SK-N-SH (cell line): ENCODE results near the gene SNAP91. TPM values are rescaled to one million over a fixed set of nuclear protein-coding genes. Genes with fewer than 3 reads are reported as not detected.

Source experiments
- CTCF ChIA-PET: fragments of 300-600, 350-600 bp; formaldehyde crosslinking; extraction: SDS; loops from one replicate; lab custom pipeline; 2021; lab: Yijun Ruan, JAX
- POLR2A ChIA-PET: fragments of 350-600 bp; sonication (Branson Sonifier 250); formaldehyde crosslinking; extraction: SDS; loops from one replicate; lab custom pipeline; 2020; ENCODE audit warnings: antibody characterized with exemption, inconsistent platforms; lab: Yijun Ruan, JAX
- DNase-seq: peaks from one replicate; pipeline ENCODE4 v3.0.0; 2012
- H2AFZ ChIP-seq: fragments of 200-600 bp; sonication (generic); 2 replicates; pipeline ENCODE4 v1.8.1; 2016; ENCODE audit warnings: antibody characterized with exemption, mild to moderate bottlenecking, low read depth
- H3F3A ChIP-seq: fragments of 200-600 bp; sonication (generic); replicated peaks from 2 replicates; pipeline ENCODE3; 2016; ENCODE audit warnings: antibody characterized with exemption, mild to moderate bottlenecking; ENCODE audit not compliant: insufficient read depth
- H3K27ac ChIP-seq, 2 experiments: fragments of 200-500 bp in 1 of 2; fragments of 200-600 bp in 1 of 2; sonication (Bioruptor generic) in 1 of 2; sonication (generic), shearing (Covaris generic) in 1 of 2; 2 replicates each; pipeline versions ENCODE4 v1.5.1 to v1.6.1; 2014 to 2016; ENCODE audit warnings: low read depth in 2 of 2, inconsistent platforms in 1 of 2, low read length in 1 of 2, mild to moderate bottlenecking in 1 of 2, mixed read lengths in 1 of 2
- H3K27me3 ChIP-seq: fragments of 200-600 bp; sonication (generic), shearing (Covaris generic); 2 replicates; pipeline ENCODE4 v1.6.1; 2016; ENCODE audit warnings: mixed run types; ENCODE audit not compliant: insufficient read depth
- H3K36me3 ChIP-seq, 2 experiments: fragments of 200-500 bp in 1 of 2; fragments of 200-600 bp in 1 of 2; sonication (Bioruptor generic) in 1 of 2; sonication (generic) in 1 of 2; replicated peaks in 1 of 2; 2 replicates each; pipeline versions ENCODE3 to v1.5.1; 2014 to 2016; ENCODE audit warnings: low read length in 1 of 2, mild to moderate bottlenecking in 1 of 2; ENCODE audit not compliant: insufficient read depth in 2 of 2, control insufficient read depth in 1 of 2
- H3K4me1 ChIP-seq, 2 experiments: fragments of 200-500 bp in 1 of 2; fragments of 200-600 bp in 1 of 2; sonication (Bioruptor generic) in 1 of 2; sonication (generic), shearing (Covaris generic) in 1 of 2; 2 replicates each; pipeline versions ENCODE4 v1.5.1 to v1.6.1; 2014 to 2016; ENCODE audit warnings: low read depth in 1 of 2, low read length in 1 of 2, mixed run types in 1 of 2; ENCODE audit not compliant: insufficient read depth in 2 of 2, control insufficient read depth in 1 of 2
- H3K4me2 ChIP-seq: fragments of 200-600 bp; sonication (generic), shearing (Covaris generic); 2 replicates; pipeline ENCODE4 v1.6.1; 2017; ENCODE audit warnings: mixed run types
- H3K4me3 ChIP-seq, 2 experiments: fragments of 200-500 bp in 1 of 2; fragments of 200-600 bp in 1 of 2; sonication (Bioruptor generic) in 1 of 2; sonication (generic), shearing (Covaris generic) in 1 of 2; 2 replicates each; pipeline versions ENCODE4 v1.5.1 to v1.8.1; 2014 to 2016; ENCODE audit warnings: low read depth in 2 of 2, inconsistent platforms in 1 of 2, low read length in 1 of 2, mild to moderate bottlenecking in 1 of 2, mixed read lengths in 1 of 2, moderate library complexity in 1 of 2
- H3K79me2 ChIP-seq: fragments of 200-600 bp; sonication (generic); 2 replicates; pipeline ENCODE4 v1.8.1; 2017; ENCODE audit warnings: mild to moderate bottlenecking; ENCODE audit not compliant: insufficient read depth
- H3K9ac ChIP-seq: fragments of 200-600 bp; sonication (generic); 2 replicates; pipeline ENCODE4 v1.6.1; 2017; ENCODE audit warnings: mixed run types
- H3K9me2 ChIP-seq: fragments of 200-600 bp; sonication (generic); 2 replicates; pipeline ENCODE4 v1.6.1; 2017; ENCODE audit warnings: mixed run types
- H3K9me3 ChIP-seq: fragments of 200-600 bp; sonication (generic); 2 replicates; pipeline ENCODE4 v1.6.1; 2017; ENCODE audit warnings: mixed run types, mild to moderate bottlenecking, moderate library complexity
- H4K20me1 ChIP-seq: fragments of 200-600 bp; sonication (generic); 2 replicates; pipeline ENCODE4 v1.6.1; 2017; ENCODE audit warnings: mild to moderate bottlenecking, mixed run types; ENCODE audit not compliant: insufficient read depth
- EP300 ChIP-seq, 2 experiments: IDR thresholded peaks; 2 replicates each; pipeline versions ENCODE4 v1.4.0 to v1.6.1; 2012; ENCODE audit warnings: borderline replicate concordance in 1 of 2, low read depth in 1 of 2, low read length in 1 of 2
- EZH2phosphoT487 ChIP-seq: fragments of 200-600 bp; sonication (generic); IDR thresholded peaks from 2 replicates; pipeline ENCODE4 v1.6.1; 2017; ENCODE audit warnings: low read depth, mixed run types, mild to moderate bottlenecking, antibody characterized with exemption, moderate library complexity, borderline replicate concordance
- FOXM1 ChIP-seq: IDR thresholded peaks from 2 replicates; pipeline ENCODE4 v1.4.0; 2012; ENCODE audit warnings: low read depth, mild to moderate bottlenecking
- GABPA ChIP-seq: IDR thresholded peaks from 2 replicates; pipeline ENCODE4 v1.4.0; 2012; ENCODE audit warnings: low read depth, mild to moderate bottlenecking
- GATA2 ChIP-seq: sonication (generic); formaldehyde crosslinking; IDR thresholded peaks from 2 replicates; pipeline ENCODE4 v1.5.0; 2020; ENCODE audit warnings: mild to moderate bottlenecking, missing genetic modification reagents
- JUND ChIP-seq: IDR thresholded peaks from 2 replicates; pipeline ENCODE4 v1.4.0; 2012
- NFIC ChIP-seq: IDR thresholded peaks from 2 replicates; pipeline ENCODE4 v1.4.0; 2012; ENCODE audit warnings: borderline replicate concordance
- NRF1 ChIP-seq: IDR thresholded peaks from 2 replicates; pipeline ENCODE4 v1.6.1; 2012; ENCODE audit warnings: low read depth, mild to moderate bottlenecking, low read length
- RAD21 ChIP-seq: IDR thresholded peaks from 2 replicates; pipeline ENCODE4 v1.6.1; 2012; ENCODE audit warnings: mild to moderate bottlenecking, low read length
- RCOR1 ChIP-seq: fragments of 150-350 bp; IDR thresholded peaks from 2 replicates; pipeline ENCODE4 v1.6.1; 2017; ENCODE audit warnings: antibody characterized with exemption, low read length
- REST ChIP-seq: IDR thresholded peaks from 2 replicates; pipeline ENCODE4 v1.6.1; 2012; ENCODE audit warnings: mild to moderate bottlenecking, low read depth, low read length, moderate library complexity
- RFX5 ChIP-seq: IDR thresholded peaks from 2 replicates; pipeline ENCODE4 v1.6.1; 2012; ENCODE audit warnings: mild to moderate bottlenecking, improper control_type of control experiment, low read length
- RXRA ChIP-seq: IDR thresholded peaks from 2 replicates; pipeline ENCODE4 v1.4.0; 2012; ENCODE audit warnings: low read depth, mild to moderate bottlenecking, borderline replicate concordance
- SMC3 ChIP-seq: IDR thresholded peaks from 2 replicates; pipeline ENCODE4 v1.6.1; 2012; ENCODE audit warnings: low read depth, low read length, improper control_type of control experiment
- TAF1 ChIP-seq: IDR thresholded peaks from 2 replicates; pipeline ENCODE4 v1.6.1; 2012; ENCODE audit warnings: low read depth, mild to moderate bottlenecking, low read length, moderate library complexity, borderline replicate concordance
- TCF12 ChIP-seq: IDR thresholded peaks from 2 replicates; pipeline ENCODE4 v1.4.0; 2012
- TEAD4 ChIP-seq: IDR thresholded peaks from 2 replicates; pipeline ENCODE4 v1.4.0; 2012; ENCODE audit warnings: mild to moderate bottlenecking, borderline replicate concordance; ENCODE audit not compliant: insufficient read depth
- YY1 ChIP-seq: IDR thresholded peaks from 2 replicates; pipeline ENCODE4 v1.4.0; 2012; ENCODE audit warnings: low read depth, mild to moderate bottlenecking
- WGBS: methylation state at CpG from one replicate; pipeline ENCODE4 v1.1.6; 2017; ENCODE audit warnings: low lambda C conversion rate; 5-methylcytosine and 5-hydroxymethylcytosine counted together
- polyA plus RNA-seq, 3 experiments: library from polyadenylated mRNA; depleted of rRNA; stranded (reverse); fragments of >200 nt; gene quantifications; 2 replicates each; pipeline ENCODE4 v1.2.3, GENCODE V29; 2012
- TF ChIP-seq, protein P1 (sequence below): fragments of 200-600 bp; sonication (generic); IDR thresholded peaks from 2 replicates; pipeline ENCODE4 v1.6.1; 2017; ENCODE audit warnings: antibody characterized with exemption, mild to moderate bottlenecking, moderate library complexity
- TF ChIP-seq, protein P2 (sequence below): IDR thresholded peaks from 2 replicates; pipeline ENCODE4 v1.4.0; 2012; ENCODE audit warnings: low read depth, borderline replicate concordance
- TF ChIP-seq, protein P3 (sequence below): fragments of 150-350 bp; IDR thresholded peaks from 2 replicates; pipeline ENCODE4 v1.6.1; 2017; ENCODE audit warnings: antibody characterized with exemption, low read length, low read depth, borderline replicate concordance

The SNAP91 gene
- polyA plus RNA-seq, 1 of the 3 experiments (the other 2 are of a cell fraction), result 0.64 TPM

DNA sequence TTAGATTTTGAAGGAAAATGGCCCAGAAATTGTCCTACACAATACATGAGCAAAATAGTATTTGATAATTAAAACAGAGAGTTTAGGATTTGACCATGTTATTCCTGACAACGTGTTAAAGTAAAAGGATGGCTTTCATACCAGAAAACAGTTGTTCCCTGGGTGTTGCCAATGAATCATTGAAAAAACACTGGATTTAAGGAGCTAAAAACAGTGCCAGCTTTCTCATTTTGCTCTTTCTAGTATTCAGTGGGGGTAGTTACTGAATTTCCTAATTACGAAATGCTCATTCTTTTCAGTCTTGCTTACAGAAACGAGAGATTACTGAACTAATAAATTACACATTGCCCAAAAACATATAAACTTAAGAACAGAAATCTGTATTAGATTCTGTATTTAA lies 26.6 kb upstream of the SNAP91 start:
- no peak overlapping the region for H3K4me2 ChIP-seq

GRCh38 chr6:83729871-83730270 lies 21.0 kb upstream of the SNAP91 start:
- no peaks in the 10 kb centered on the region for H3K79me2 ChIP-seq
- no peak overlapping the region for H3K9ac ChIP-seq
- no peak for DNase-seq
- H3K4me1 ChIP-seq, result no peaks in the 10 kb centered on the region
- H3K4me3 ChIP-seq, result no peak overlapping the region
- H2AFZ ChIP-seq, result no peak overlapping the region
- POLR2A ChIA-PET, result no interaction called here
- 21% methylated on average over 2 of the region's 2 CpGs for WGBS
- CTCF ChIA-PET, result no interaction called here
- H3K9me3 ChIP-seq, result no peaks in the 10 kb centered on the region
- no peak overlapping the region for H3K27ac ChIP-seq
- H3K4me2 ChIP-seq, result no peak overlapping the region
- no peaks in the 10 kb centered on the region for H4K20me1 ChIP-seq
- H3K36me3 ChIP-seq, result no peaks in the 10 kb centered on the region
- no peaks in the 10 kb centered on the region for H3K9me2 ChIP-seq
- no peaks in the 10 kb centered on the region for H3K27me3 ChIP-seq
- H3F3A ChIP-seq, result no peaks in the 10 kb centered on the region
- TF ChIP-seq GATA2 (CRISPR knock-in tag) (no peak), RXRA (no peak), FOXM1 (no peak), RCOR1 (no peak), EZH2phosphoT487 (no peak), SMC3 (no peak), NFIC (no peak), REST (no peak), NRF1 (no peak), TAF1 (no peak), JUND (no peak)
- TF ChIP-seq, protein P1, sequence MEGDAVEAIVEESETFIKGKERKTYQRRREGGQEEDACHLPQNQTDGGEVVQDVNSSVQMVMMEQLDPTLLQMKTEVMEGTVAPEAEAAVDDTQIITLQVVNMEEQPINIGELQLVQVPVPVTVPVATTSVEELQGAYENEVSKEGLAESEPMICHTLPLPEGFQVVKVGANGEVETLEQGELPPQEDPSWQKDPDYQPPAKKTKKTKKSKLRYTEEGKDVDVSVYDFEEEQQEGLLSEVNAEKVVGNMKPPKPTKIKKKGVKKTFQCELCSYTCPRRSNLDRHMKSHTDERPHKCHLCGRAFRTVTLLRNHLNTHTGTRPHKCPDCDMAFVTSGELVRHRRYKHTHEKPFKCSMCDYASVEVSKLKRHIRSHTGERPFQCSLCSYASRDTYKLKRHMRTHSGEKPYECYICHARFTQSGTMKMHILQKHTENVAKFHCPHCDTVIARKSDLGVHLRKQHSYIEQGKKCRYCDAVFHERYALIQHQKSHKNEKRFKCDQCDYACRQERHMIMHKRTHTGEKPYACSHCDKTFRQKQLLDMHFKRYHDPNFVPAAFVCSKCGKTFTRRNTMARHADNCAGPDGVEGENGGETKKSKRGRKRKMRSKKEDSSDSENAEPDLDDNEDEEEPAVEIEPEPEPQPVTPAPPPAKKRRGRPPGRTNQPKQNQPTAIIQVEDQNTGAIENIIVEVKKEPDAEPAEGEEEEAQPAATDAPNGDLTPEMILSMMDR, result no peak

More for the DNA sequence above, 26.6 kb upstream of the SNAP91 start:
- Histone ChIP-seq H3K4me1 (no peaks in the 10 kb centered on the region), H3K4me3 (no peak overlapping the region), H3K27me3 (no peaks in the 10 kb centered on the region), H3K9me3 (no peaks in the 10 kb centered on the region), H3K27ac (no peak overlapping the region), H3K9me2 (no peaks in the 10 kb centered on the region; the same call in 1 of the 2 replicates), H2AFZ (no peak overlapping the region), H4K20me1 (no peaks in the 10 kb centered on the region), H3F3A (no peaks in the 10 kb centered on the region), H3K36me3 (no peaks in the 10 kb centered on the region), H3K9ac (no peak overlapping the region), H3K79me2 (no peaks in the 10 kb centered on the region)
- TF ChIP-seq, protein P2, sequence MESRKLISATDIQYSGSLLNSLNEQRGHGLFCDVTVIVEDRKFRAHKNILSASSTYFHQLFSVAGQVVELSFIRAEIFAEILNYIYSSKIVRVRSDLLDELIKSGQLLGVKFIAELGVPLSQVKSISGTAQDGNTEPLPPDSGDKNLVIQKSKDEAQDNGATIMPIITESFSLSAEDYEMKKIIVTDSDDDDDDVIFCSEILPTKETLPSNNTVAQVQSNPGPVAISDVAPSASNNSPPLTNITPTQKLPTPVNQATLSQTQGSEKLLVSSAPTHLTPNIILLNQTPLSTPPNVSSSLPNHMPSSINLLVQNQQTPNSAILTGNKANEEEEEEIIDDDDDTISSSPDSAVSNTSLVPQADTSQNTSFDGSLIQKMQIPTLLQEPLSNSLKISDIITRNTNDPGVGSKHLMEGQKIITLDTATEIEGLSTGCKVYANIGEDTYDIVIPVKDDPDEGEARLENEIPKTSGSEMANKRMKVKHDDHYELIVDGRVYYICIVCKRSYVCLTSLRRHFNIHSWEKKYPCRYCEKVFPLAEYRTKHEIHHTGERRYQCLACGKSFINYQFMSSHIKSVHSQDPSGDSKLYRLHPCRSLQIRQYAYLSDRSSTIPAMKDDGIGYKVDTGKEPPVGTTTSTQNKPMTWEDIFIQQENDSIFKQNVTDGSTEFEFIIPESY, result no peak
- TF ChIP-seq GABPA, result no peak
- TF ChIP-seq RAD21, result no peak
- no peak for TF ChIP-seq EP300 (IDR thresholded peaks at IDR 0.05; ENCODE audit: borderline replicate concordance in 1 of 2, low read depth in 1 of 2, low read length in 1 of 2)
- TF ChIP-seq, protein P3, sequence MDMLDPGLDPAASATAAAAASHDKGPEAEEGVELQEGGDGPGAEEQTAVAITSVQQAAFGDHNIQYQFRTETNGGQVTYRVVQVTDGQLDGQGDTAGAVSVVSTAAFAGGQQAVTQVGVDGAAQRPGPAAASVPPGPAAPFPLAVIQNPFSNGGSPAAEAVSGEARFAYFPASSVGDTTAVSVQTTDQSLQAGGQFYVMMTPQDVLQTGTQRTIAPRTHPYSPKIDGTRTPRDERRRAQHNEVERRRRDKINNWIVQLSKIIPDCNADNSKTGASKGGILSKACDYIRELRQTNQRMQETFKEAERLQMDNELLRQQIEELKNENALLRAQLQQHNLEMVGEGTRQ, result no peak
- TF ChIP-seq TEAD4, result no peak
- TF ChIP-seq RXRA, result no peak
- TF ChIP-seq JUND, result no peak
- no peak for TF ChIP-seq YY1
- TF ChIP-seq TCF12, result no peak
- TF ChIP-seq RFX5, result no peak
- ChIA-PET CTCF (interaction anchor here (0.8 kb wide), 1 partner anchor 16 kb away, joined by 3 read pairs; no protein-coding TSS in a partner anchor), POLR2A (no interaction called here)
- no peak for DNase-seq
- 29% methylated on average over 3 of the region's 3 CpGs for WGBS
